Mucosa of descending colon (tissue), 3 donors: ENCODE results near the gene IRF1. TPM values are rescaled to one million over a fixed set of nuclear protein-coding genes. Genes with fewer than 3 reads are reported as not detected.

Experiments used
- ATAC-seq: fragments of 200-7000 bp; cut with Tn5 transposase; one replicate; pipeline ENCODE4 v1.9.1; 2020; ENCODE audit warnings: mild to moderate bottlenecking, moderate library complexity
- DNase-seq, 3 donors: peaks; one replicate each; pipeline ENCODE4 v3.0.0-alpha.2; 2020
- H3K36me3 ChIP-seq: fragments of 200-600 bp; one replicate; pipeline ENCODE4 v1.8.0; 2021; ENCODE audit warnings: low read depth, mild to moderate bottlenecking
- H3K4me1 ChIP-seq: fragments of 200-600 bp; one replicate; pipeline ENCODE4 v1.8.0; 2021; ENCODE audit warnings: low read depth, mild to moderate bottlenecking
- H3K4me3 ChIP-seq: fragments of 200-600 bp; one replicate; pipeline ENCODE4 v1.8.0; 2021; ENCODE audit warnings: mild to moderate bottlenecking
- H3K9me3 ChIP-seq: fragments of 200-600 bp; one replicate; pipeline ENCODE4 v1.8.0; 2021; ENCODE audit warnings: mild to moderate bottlenecking
- intact Hi-C, 2 donors: fragments of 100-400 bp; cut with DNase I in 1 of 2; cut with micrococcal nuclease in 1 of 2; formaldehyde crosslinking; loops; one replicate each; pipeline versions ENCODE4 v1.11.0 to v1.11.1; 2022; cut with DNase I, micrococcal nuclease
- total RNA-seq, 3 donors: library from RNA; stranded (reverse); fragmentation: NEBNext Ultra II Directional in 2 of 3; extraction: Animal tissue kit (Norgen Biotek cat#: 25700) in 2 of 3; gene quantifications; one replicate each; pipeline versions ENCODE4 v1.2.1 to v1.2.4, GENCODE V29; 2021 to 2023
- TF ChIP-seq, protein P1 (sequence below): fragments of 200-600 bp; IDR thresholded peaks from one replicate; pipeline ENCODE4 v1.8.0; 2022; ENCODE audit warnings: antibody characterized with exemption, mild to moderate bottlenecking
- donor health status: DM: no; HTN: no; CAD: no; lungs with moderate emphysema.
- donor health status: DM: no; HTN: no; CAD: no.
- donor health status: DM: no; HTN: yes; CAD: no.

IRF1 gene
- total RNA-seq, 3 donors from 2014 or later: 89.4 to 172 (median 143) TPM

DNA sequence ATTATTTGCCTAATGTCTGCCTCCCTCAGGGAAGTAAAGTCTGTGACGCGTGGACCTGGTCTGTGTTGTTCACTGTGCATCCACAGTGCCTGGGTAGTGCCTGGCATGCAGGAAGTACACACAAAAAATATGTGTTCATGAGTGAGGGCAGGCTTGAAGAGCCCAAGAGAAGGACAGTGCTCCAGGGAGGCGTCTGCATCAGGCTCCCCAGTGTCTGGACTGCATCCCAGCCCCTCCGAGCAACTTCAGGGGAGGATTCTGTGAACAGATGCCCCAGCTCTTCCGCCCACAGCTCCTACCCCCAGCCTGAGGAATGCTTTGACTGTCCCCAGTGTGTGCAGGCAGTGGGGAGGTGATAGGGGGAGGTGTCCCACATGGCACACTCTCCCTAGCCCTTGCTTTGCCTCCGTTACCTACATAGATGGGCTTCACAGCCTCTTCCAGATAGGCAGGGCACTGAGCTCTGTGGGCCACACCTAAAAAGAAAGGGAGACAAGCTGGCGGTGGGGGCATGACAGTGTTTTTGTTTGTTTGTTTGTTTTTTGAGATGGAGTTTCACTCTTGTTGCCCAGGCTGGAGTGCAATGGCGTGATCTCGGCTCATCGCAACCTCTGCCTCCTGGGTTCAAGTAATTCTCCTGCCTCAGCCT lies 25.4 kb downstream of the IRF1 start:
- no peaks in the 10 kb centered on the region for H3K9me3 ChIP-seq
- intact Hi-C loops: loop anchor here in 1 of 2 donors (5.0 kb wide), 1 partner anchor 38 kb away; no protein-coding TSS in a partner anchor
- no peaks in the 10 kb centered on the region for H3K36me3 ChIP-seq
- no peak overlapping the region for H3K4me3 ChIP-seq
- TF ChIP-seq, protein P1, sequence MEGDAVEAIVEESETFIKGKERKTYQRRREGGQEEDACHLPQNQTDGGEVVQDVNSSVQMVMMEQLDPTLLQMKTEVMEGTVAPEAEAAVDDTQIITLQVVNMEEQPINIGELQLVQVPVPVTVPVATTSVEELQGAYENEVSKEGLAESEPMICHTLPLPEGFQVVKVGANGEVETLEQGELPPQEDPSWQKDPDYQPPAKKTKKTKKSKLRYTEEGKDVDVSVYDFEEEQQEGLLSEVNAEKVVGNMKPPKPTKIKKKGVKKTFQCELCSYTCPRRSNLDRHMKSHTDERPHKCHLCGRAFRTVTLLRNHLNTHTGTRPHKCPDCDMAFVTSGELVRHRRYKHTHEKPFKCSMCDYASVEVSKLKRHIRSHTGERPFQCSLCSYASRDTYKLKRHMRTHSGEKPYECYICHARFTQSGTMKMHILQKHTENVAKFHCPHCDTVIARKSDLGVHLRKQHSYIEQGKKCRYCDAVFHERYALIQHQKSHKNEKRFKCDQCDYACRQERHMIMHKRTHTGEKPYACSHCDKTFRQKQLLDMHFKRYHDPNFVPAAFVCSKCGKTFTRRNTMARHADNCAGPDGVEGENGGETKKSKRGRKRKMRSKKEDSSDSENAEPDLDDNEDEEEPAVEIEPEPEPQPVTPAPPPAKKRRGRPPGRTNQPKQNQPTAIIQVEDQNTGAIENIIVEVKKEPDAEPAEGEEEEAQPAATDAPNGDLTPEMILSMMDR: no peak
- DNase-seq: peak in 1 of 3 donors; percentile 44
- peaks cover 58% of the 10 kb centered on the region for H3K4me1 ChIP-seq
- peak; percentile 40 for ATAC-seq

DNA sequence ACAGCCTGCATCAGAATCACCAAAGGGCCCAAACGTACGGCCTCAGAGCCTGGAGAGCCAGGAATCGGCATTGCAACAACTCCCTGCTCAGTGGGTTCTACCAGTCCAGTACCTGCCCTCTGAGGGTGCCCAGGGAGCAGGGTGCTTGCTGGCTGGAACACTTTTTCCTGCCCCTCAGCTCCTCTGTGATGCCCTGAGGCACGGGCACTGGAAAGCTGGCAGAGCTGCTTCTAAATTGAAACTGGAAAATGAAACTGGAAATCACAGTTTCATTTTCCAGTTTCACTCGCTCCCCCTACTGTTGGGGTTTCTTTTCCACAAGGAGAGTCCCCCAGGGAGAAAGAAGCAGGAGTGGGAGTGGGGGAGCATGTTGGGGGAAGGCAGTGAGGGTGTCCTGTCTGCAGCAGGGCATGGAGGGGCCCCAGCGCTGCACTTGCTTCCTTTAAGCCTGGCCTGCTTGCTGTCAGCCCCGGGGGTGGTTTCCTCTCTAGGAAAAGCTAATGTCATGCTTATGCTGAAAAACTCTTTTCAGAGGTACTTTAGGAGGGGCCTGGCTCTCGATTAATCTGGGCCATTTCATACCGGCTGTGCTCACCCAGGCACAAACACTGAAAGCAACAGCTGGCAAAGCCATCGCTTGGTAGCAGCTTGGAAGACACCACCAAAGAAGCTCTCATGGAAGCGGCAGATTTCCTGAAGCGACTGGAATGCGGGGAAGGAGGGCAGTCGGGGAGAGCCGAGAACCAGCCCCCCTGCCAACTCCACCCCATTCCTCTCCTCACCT lies 26.2 kb downstream of the IRF1 start:
- Histone ChIP-seq H3K9me3 (no peaks in the 10 kb centered on the region), H3K36me3 (no peaks in the 10 kb centered on the region), H3K4me3 (no peak overlapping the region), H3K4me1 (peaks cover 66% of the 10 kb centered on the region)
- ATAC-seq (peak; percentile 47), DNase-seq (peak in 2 of 3 donors; percentile 59 to 64)
- intact Hi-C loops: no loop called here
- TF ChIP-seq, protein P1: no peak

DNA sequence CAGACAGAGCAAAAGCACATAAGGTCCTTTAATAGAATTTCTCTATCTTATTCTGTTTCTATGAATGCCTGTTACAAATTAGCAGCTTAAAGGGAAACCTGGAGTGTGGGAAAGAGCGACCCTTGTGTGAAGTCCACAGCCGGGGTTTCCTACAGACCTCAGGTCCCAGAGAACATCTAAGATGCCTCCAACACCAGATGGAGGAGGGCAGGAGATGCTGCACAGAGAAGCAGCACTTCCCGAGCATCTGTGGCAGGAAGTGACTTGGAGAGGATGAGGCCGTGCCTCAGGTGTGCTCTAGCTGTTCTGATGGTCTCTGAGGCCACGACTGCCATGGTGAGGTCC lies 26.8 kb downstream of the IRF1 start:
- H3K4me1 ChIP-seq: peaks cover 71% of the 10 kb centered on the region
- TF ChIP-seq, protein P1: no peak

DNA sequence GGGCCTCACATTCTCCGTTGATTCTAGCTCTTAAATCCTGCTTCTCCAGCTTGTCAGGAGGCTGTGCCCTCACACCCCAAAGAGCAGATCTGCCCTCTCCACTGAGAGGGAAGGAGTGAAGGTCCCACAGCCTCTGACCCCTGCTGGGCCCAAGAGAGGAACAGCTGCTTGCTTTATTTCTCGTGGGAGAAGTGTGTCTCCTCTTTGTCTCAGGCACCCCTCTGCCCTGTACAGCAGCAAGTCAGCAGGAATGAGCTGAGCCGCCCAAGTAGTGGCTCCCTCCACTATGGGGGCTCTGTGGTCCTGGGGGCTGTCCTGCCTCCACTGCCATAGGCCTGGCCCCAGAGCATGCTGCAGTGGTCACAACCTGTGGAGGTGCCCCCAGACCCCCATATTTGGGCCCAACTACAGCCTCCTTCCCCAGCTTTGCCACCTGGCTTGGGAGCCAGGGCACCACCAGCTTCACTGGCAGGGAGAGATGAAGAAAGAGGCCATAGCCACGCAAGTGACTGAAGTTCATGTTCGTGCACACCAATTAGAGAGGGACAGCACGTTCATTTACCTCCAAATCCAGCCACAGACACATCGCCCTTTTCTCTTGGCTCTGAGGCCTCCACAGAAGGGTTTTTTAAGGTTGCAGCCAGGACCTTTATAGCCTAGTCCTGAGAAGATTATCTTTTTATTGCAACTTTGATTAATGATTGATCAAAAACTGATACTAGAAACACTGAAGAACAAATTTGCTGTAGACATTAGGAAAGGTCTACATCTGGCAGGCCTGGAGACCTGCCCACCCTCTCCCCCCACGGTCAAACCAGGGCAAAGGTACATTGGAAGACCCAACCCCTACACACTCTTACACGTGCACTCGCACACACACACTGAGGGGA lies 27.5 kb downstream of the IRF1 start:
- H3K36me3 ChIP-seq: no peaks in the 10 kb centered on the region
- DNase-seq (peak in 1 of 3 donors; percentile 42), ATAC-seq (peak; percentile 11)
- intact Hi-C loops: no loop called here
- H3K4me1 ChIP-seq: peaks cover 77% of the 10 kb centered on the region
- H3K9me3 ChIP-seq: no peaks in the 10 kb centered on the region
- TF ChIP-seq, protein P1: no peak
- no peak overlapping the region for H3K4me3 ChIP-seq

More for the DNA sequence above, 26.8 kb downstream of the IRF1 start:
- intact Hi-C loops: no loop called here
- ATAC-seq (peak; percentile 10), DNase-seq (no peak)
- Histone ChIP-seq H3K4me3 (no peak overlapping the region), H3K36me3 (no peaks in the 10 kb centered on the region), H3K9me3 (no peaks in the 10 kb centered on the region)

DNA sequence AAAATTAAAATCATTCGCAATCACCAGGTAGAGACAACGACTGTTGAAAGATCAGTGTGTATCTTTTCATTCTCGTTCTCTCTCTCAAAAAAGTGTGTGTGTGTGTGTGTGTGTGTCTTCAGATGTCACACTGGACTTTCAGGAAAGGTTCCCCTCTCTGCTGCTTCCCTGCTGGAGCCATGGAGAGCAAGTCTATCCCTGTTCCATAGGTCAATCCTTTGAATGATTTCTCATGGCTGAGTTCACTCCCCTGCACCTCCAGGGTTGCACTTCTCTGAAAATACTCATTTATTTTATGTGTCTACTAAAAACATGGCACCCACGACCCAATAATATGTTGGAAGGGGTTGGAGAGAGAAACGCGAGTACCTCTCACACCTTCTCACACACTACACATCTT lies 28.2 kb downstream of the IRF1 start:
- intact Hi-C loops: no loop called here
- Histone ChIP-seq H3K4me1 (peaks cover 78% of the 10 kb centered on the region), H3K4me3 (no peak overlapping the region), H3K9me3 (no peaks in the 10 kb centered on the region), H3K36me3 (no peaks in the 10 kb centered on the region)
- peak in 1 of 3 donors; percentile 1 for DNase-seq
- TF ChIP-seq, protein P1: no peak
- ATAC-seq: no peak
